GM23248 (cell line): ENCODE data around the gene MRPL38. TPM values are rescaled to one million over a fixed set of nuclear protein-coding genes. Genes with fewer than 3 reads are reported as not detected.

Experiments used
- DNase-seq: peaks from one replicate; pipeline ENCODE4 v3.0.0-alpha.2; 2015
- H2AFZ ChIP-seq: fragments of 200-600 bp; sonication (generic); 2 replicates; pipeline ENCODE4 v1.6.1; 2016; ENCODE audit warnings: antibody characterized with exemption
- H3F3A ChIP-seq: fragments of 200-600 bp; sonication (generic); 2 replicates; pipeline ENCODE4 v1.6.1; 2016; ENCODE audit warnings: mild to moderate bottlenecking, antibody characterized with exemption, mixed run types; ENCODE audit not compliant: insufficient read depth
- H3K27ac ChIP-seq: fragments of 200-600 bp; sonication (generic); 2 replicates; pipeline ENCODE4 v1.5.1; 2016; ENCODE audit warnings: mild to moderate bottlenecking
- H3K27me3 ChIP-seq: fragments of 200-600 bp; sonication (generic); replicated peaks from 2 replicates; pipeline ENCODE4 v1.6.1; 2016; ENCODE audit warnings: mild to moderate bottlenecking; ENCODE audit not compliant: insufficient read depth
- H3K36me3 ChIP-seq: fragments of 200-600 bp; sonication (generic); 2 replicates; pipeline ENCODE4 v1.6.1; 2016; ENCODE audit warnings: low read depth, mild to moderate bottlenecking
- H3K4me1 ChIP-seq: fragments of 200-600 bp; sonication (generic); 2 replicates; pipeline ENCODE4 v1.6.1; 2016; ENCODE audit warnings: mild to moderate bottlenecking; ENCODE audit not compliant: insufficient read depth
- H3K4me2 ChIP-seq: fragments of 200-600 bp; sonication (generic); one replicate; pipeline ENCODE4 v1.6.1; 2016; ENCODE audit warnings: mild to moderate bottlenecking; ENCODE audit not compliant: unreplicated experiment
- H3K4me3 ChIP-seq: fragments of 200-600 bp; sonication (generic); 2 replicates; pipeline ENCODE4 v1.5.1; 2016; ENCODE audit warnings: mild to moderate bottlenecking
- H3K79me2 ChIP-seq: fragments of 200-600 bp; sonication (generic); 2 replicates; pipeline ENCODE4 v1.6.1; 2016; ENCODE audit warnings: mild to moderate bottlenecking; ENCODE audit not compliant: insufficient read depth
- H3K9ac ChIP-seq: fragments of 200-600 bp; sonication (generic); 2 replicates; pipeline ENCODE4 v1.6.1; 2016; ENCODE audit warnings: mild to moderate bottlenecking
- H3K9me2 ChIP-seq: fragments of 200-600 bp; sonication (generic); 2 replicates; pipeline ENCODE4 v1.6.1; 2016; ENCODE audit warnings: mixed run types, mild to moderate bottlenecking, moderate library complexity; ENCODE audit not compliant: insufficient read depth
- H3K9me3 ChIP-seq: fragments of 200-600 bp; sonication (generic); one replicate; pipeline ENCODE4 v1.6.1; 2017; ENCODE audit warnings: low read depth
- H4K20me1 ChIP-seq: fragments of 200-600 bp; sonication (generic); 2 replicates; pipeline ENCODE4 v1.6.0; 2016; ENCODE audit not compliant: insufficient read depth
- EZH2 ChIP-seq: fragments of 200-600 bp; sonication (generic); IDR thresholded peaks from 2 replicates; pipeline ENCODE4 v1.6.1; 2018; ENCODE audit warnings: antibody characterized with exemption, mild to moderate bottlenecking; ENCODE audit not compliant: insufficient read depth, poor library complexity, severe bottlenecking
- EZH2phosphoT487 ChIP-seq: fragments of 200-600 bp; sonication (generic); IDR thresholded peaks from 2 replicates; pipeline ENCODE4 v1.6.1; 2018; ENCODE audit warnings: antibody characterized with exemption, moderate library complexity, mild to moderate bottlenecking, low read depth; ENCODE audit not compliant: insufficient read depth
- whole genome bisulfite sequencing, 2 experiments: methylation state at CpG; one replicate each; pipeline ENCODE4 v1.1.6; 2015 to 2017; ENCODE audit warnings: low lambda C conversion rate in 2 of 2, low coverage in 1 of 2; ENCODE audit errors: missing lambda C conversion rate in 2 of 2; 5-methylcytosine and 5-hydroxymethylcytosine counted together
- in situ Hi-C: fragments of 300-500 bp; cut with MboI; formaldehyde crosslinking; loops from 2 replicates; pipeline ENCODE4 v1.15.0; 2020
- polyA plus RNA-seq: library from polyadenylated mRNA; unstranded; fragments of >200 nt; fragmentation: Nextera tagmentation; extraction: Ambion mirVana; gene quantifications from 2 replicates; pipeline ENCODE4 v1.2.1, GENCODE V29; 2016
- total RNA-seq: library from RNA; depleted of rRNA; stranded (reverse); fragments of >200 nt; shearing (Covaris generic); gene quantifications from 2 replicates; pipeline ENCODE4 v1.2.3, GENCODE V29; 2014

The MRPL38 gene
- total and polyA plus RNA-seq, 2 experiments from 2014 or later = 18.8 to 51.9 TPM

DNA sequence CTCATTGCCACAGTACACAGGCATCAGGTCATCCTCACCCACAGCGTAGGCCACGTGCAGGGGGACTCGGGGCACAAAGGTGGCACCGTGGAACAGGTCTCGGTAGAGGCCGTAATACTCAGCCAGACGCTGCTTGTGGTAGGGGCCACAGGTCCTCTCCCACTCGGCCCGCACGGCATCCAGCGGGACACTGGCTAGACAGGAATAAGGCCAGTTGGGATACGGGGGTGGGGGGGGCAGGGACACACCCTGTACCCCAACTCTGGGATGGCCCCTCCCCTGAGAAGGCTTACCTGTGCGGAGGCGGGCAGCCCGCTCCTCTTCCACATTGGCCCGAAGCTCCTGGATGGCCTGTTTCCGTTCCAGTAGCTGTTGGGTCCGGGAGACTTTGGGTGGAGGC lies 3.0 kb downstream of the MRPL38 start:
- in situ Hi-C loops = loop anchor here (25.0 kb wide), 1 partner anchor 386 kb away; no protein-coding TSS in a partner anchor
- H2AFZ ChIP-seq = no peak overlapping the region
- no peak overlapping the region for H3K9ac ChIP-seq
- H4K20me1 ChIP-seq = no peaks in the 10 kb centered on the region
- no peak overlapping the region for H3K4me2 ChIP-seq
- no peak for DNase-seq
- peaks cover 13% of the 10 kb centered on the region for H3K79me2 ChIP-seq
- no peaks in the 10 kb centered on the region for H3K27me3 ChIP-seq
- H3F3A ChIP-seq = peaks cover 20% of the 10 kb centered on the region; the same call in 1 of the 2 replicates
- H3K4me1 ChIP-seq = peaks cover 7% of the 10 kb centered on the region; the same call in 1 of the 2 replicates
- WGBS, 2 experiments = 87 to 88% methylated on average over 14 to 18 of the region's 18 CpGs
- H3K27ac ChIP-seq = no peak overlapping the region
- H3K4me3 ChIP-seq = no peak overlapping the region
- no peaks in the 10 kb centered on the region; the same call in 1 of the 2 replicates for H3K36me3 ChIP-seq
- no peak for TF ChIP-seq EZH2
- no peak for TF ChIP-seq EZH2phosphoT487
- no peaks in the 10 kb centered on the region for H3K9me2 ChIP-seq
- no peaks in the 10 kb centered on the region for H3K9me3 ChIP-seq

GRCh38 chr17:75900691-75901533 lies 3.8 kb downstream of the MRPL38 start:
- Histone ChIP-seq H3K36me3 (no peaks in the 10 kb centered on the region; the same call in 1 of the 2 replicates), H2AFZ (no peak overlapping the region), H3K4me2 (no peak overlapping the region), H3K27me3 (no peaks in the 10 kb centered on the region), H3K9me3 (no peaks in the 10 kb centered on the region), H3F3A (peaks cover 20% of the 10 kb centered on the region; the same call in 1 of the 2 replicates), H3K4me3 (no peak overlapping the region), H3K9ac (no peak overlapping the region), H3K4me1 (peaks cover 7% of the 10 kb centered on the region; the same call in 1 of the 2 replicates), H3K27ac (no peak overlapping the region), H4K20me1 (no peaks in the 10 kb centered on the region), H3K9me2 (no peaks in the 10 kb centered on the region), H3K79me2 (peaks cover 16% of the 10 kb centered on the region)
- WGBS, 2 experiments = 85 to 90% methylated on average over 13 of the region's 13 CpGs
- in situ Hi-C loops = loop anchor here (25.0 kb wide), 1 partner anchor 386 kb away; no protein-coding TSS in a partner anchor
- no peak for DNase-seq
- no peak for TF ChIP-seq EZH2
- no peak for TF ChIP-seq EZH2phosphoT487

- no peak overlapping the region for H3K9ac ChIP-seq
- peaks cover 14% of the 10 kb centered on the region for H3K4me1 ChIP-seq
- no peak overlapping the region for H2AFZ ChIP-seq
- no peak for TF ChIP-seq EZH2
- TF ChIP-seq EZH2phosphoT487 = no peak
- H3K4me3 ChIP-seq = no peak overlapping the region
- H3K9me3 ChIP-seq = no peaks in the 10 kb centered on the region
- WGBS, 2 experiments = 87% methylated on average over 22 to 23 of the region's 23 CpGs
- in situ Hi-C loops = loop anchor here (25.0 kb wide), 1 partner anchor 387 kb away; no protein-coding TSS in a partner anchor
- H4K20me1 ChIP-seq = no peaks in the 10 kb centered on the region
- no peaks in the 10 kb centered on the region for H3K27me3 ChIP-seq
- DNase-seq = no peak
- H3F3A ChIP-seq = peaks cover 20% of the 10 kb centered on the region; the same call in 1 of the 2 replicates
- peaks cover 26% of the 10 kb centered on the region for H3K79me2 ChIP-seq
- no peak overlapping the region for H3K4me2 ChIP-seq
- no peaks in the 10 kb centered on the region; the same call in 1 of the 2 replicates for H3K36me3 ChIP-seq
- no peak overlapping the region for H3K27ac ChIP-seq
- no peaks in the 10 kb centered on the region for H3K9me2 ChIP-seq
Observed at GRCh38 chr17:75899767-75900468, 4.8 kb downstream of the MRPL38 start.

DNA sequence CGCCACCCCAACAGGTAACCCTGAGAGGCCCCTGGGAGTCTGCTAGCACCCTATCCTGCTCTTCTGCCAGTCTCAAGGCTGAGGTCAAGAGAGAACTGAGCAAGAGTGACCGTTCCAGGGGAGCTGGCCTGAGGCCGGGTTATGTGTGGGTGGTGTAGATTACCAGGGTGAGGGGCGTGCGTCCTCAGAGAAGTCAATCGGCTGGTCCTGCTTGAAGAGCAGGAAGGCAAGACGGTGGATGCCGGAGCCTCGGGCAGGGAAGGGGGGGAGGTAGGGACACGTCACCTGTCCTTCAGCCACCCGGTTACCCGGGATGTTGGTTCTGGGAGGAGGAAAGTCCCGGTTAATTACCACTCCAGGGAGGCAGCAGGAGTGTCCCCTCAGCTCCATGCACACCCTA lies 5.3 kb downstream of the MRPL38 start:
- 95 to 98% methylated on average over 11 to 13 of the region's 13 CpGs for WGBS, 2 experiments

More for the DNA sequence above, 5.3 kb downstream of the MRPL38 start:
- Histone ChIP-seq H3K27me3 (no peaks in the 10 kb centered on the region), H3K9ac (no peak overlapping the region), H2AFZ (no peak overlapping the region), H3K36me3 (no peaks in the 10 kb centered on the region; the same call in 1 of the 2 replicates), H3K9me3 (no peaks in the 10 kb centered on the region), H3F3A (peaks cover 20% of the 10 kb centered on the region; the same call in 1 of the 2 replicates), H3K79me2 (peaks cover 32% of the 10 kb centered on the region), H3K27ac (no peak overlapping the region), H3K9me2 (no peaks in the 10 kb centered on the region), H3K4me3 (no peak overlapping the region), H3K4me1 (peaks cover 14% of the 10 kb centered on the region), H3K4me2 (no peak overlapping the region), H4K20me1 (no peaks in the 10 kb centered on the region)
- no peak for TF ChIP-seq EZH2phosphoT487
- TF ChIP-seq EZH2 = no peak
- in situ Hi-C loops = no loop called here
- DNase-seq = no peak
